DMS153 treated with DMSO at 0.1 percent for 48 hours (cell line): ENCODE results near the gene RPL37.
"Not testable (repeated sequence)": the region's sequence is repeated elsewhere in the genome, so short reads cannot be mapped to it uniquely, and the experiment has no call there.

Experiments
- DNase-seq: peaks from one replicate; lab custom pipeline; 2025; ENCODE audit not compliant: unreplicated experiment; lab: John Stamatoyannopoulos, UW

Gene RPL37

DNA sequence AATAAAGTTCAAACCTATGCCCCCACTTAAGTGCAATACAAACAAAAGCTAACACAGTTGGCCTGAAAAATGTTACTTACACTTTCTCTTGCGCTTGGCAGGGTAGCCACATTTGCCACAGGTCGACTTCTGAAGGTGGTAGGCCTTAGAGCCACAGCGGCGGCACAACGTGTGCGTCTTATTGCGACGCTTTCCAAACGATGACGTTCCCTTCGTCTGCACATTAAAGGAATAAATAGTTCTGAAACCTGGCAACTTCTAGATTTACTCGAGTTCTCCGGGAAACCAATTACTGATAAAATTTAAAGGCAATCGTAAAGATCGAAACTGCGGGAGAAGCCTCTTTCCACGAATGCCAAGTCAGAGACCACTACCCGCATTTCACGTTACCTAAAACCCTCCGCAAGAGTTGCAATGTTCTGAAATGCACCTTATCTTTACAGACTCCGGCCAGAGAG lies 602 bp downstream of the RPL37 start:
- DNase-seq: no peak

DNA sequence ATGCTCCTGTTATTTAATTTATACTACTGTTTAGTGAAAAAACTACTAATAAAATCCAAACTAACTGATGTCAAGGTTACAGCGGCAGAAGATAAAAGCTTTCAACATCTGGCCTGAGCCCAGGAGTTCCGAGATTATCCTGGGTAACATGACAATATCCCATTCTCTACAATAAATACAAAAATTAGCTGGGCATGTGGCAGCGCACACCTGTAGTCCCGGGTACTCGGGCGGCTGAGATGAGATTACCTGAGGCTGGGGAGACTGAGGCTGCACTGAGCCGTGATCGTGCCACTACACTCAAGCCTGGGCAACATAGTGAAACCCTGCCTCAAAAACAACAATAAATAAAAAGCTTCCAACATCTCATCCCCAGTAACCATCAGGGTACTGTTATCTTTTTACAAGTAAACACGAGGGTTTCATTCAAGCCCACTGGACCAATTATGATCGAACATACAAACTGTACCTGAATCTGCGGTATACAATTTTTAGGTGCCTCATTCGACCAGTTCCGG lies 1.3 kb downstream of the RPL37 start:
- DNase-seq: no peak

GRCh38 chr5:40832345-40832744 lies 2.7 kb downstream of the RPL37 start:
- no peak for DNase-seq

GRCh38 chr5:40831346-40832210 lies 3.4 kb downstream of the RPL37 start:
- no peak for DNase-seq

DNA sequence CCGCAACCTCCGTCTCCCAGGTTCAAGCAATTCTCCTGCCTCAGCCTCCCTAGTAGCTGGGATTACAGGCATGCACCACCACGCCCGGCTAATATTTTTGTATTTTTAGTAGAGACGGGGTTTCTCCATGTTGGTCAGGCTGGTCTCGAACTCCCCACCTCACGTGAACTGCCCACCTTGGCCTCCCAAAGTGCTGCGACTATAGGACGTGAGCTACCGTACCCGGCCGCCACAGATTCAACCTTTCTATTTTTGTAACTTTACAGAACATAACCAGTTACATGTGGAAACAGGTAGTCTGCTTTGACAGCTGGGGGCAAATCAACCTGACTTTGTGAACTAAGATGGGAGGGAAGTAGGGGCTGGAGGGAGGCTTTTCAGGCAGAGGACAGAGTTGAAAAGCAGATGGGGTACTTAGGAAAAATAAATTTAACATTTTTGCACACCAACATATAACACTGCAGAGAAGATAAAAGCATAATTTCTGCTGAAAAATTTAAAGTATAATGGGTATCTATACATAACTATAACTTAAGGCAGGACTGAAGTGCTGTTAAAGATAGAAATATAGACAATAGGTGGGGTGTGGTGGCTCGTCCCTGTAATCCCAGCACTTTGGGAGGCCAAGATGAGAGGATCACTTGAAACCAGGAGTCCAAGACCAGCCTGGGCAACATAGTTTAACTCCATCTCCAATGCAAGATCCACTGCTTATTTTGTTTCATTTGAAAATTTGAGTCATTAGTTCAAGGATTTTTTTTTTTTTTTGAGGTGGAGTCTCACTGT lies 5.1 kb downstream of the RPL37 start:
- DNase-seq: no peak

DNA sequence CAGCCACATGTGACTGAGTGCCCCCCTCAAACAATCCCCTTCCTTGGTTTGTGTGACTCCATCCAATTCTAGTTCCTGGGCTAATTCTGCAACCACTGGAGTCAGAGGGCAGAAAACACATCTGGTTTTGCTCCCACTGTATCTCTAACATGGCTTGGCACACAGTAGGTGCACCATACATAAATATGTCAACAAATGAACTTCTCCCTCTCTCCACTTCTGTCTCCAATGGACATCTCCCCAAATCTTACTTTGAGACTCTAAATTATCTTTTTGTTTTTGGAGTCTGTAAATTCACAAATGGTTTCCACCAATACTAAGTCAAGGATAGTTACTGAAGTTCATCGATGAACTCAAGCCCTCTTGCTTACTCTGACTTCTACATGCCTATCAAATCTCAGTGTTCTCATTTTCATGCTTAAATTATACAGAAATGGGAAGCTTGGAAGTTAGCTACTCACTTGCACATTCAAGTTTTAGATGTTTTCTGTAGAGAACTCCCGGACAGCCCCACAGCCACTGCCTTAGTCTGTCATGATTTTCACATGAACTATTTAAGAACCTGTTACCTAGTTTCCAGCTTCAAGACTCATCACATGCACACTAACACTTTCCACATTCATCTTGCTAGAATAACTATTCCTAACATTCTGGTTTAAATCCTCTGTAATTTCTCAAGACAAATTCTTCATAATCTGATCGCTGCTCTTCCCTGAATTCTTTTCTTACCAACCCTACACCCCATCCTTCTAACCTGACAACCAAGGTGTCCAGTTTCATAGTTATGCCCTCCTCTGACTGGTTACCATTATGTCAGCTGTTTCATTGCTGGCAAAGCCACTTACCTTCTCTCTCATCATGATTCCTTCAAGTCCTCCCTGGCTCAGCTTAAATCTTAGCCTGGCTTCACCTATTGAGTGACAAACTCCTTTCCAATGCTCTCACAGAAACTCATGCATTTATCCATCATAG lies 6.0 kb downstream of the RPL37 start:
- no peak for DNase-seq

DNA sequence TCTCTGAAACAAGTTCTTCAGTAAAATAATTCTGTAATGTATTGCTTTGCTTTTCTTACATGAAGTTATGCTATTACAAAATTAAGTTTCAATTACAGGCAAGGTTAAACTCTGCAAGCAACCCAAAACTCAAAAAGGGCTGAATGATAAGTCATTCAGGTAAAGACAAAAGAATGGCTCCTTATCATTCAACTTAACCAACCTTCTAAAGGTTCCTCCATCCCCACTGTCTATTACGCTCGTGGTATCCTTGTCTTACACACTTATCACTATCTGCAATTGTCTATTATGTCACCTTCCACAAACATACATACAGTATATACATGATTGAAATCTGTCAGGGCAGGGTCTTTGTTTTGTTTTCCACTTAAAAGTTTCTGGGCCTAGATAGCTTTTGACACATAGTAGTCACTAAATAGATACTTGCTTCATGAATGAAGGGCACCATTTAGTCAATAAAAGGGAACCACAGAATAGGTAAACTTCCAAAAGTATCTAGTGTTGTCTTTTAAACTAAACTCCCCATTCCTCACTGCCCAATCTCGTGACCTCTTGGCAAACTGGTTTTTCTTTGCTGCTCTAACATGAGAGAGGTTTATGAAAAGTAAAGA lies 6.9 kb downstream of the RPL37 start:
- DNase-seq: no peak

- DNase-seq: no peak
These were observed 7.6 kb downstream of the RPL37 start for GRCh38 chr5:40827188-40827977.

DNA sequence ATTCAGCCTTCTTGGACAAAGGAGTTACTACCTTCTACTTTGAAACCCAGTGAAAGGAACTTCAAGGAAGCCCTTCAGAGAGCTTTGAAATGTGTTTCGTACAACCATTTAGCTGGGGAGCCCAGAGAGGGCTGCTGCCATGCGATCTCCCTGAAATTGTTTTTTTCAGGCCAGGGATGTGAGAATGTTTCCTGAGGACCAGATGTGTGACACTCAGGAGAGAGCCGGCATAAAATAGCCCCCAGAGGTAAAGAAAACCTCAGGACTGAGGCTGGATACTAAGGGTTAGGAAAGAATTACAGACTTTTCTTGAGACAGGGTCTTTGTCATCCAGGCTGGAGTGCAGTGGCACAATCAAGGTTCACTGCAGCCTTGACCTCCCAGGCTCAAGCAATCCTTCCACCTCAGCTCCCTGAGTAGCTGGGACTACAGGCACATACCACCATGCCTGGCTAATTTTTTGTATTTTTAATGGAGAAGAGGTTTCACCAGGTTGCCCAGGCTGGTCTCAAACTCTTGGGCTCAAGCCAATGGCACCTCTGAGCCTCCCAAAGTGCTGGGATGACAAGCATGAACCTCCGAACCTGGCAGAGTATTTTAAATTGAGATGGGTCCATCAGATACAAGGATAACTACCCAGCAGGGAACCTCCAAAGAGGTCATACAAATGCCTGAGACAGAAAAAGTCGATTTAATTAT lies 8.4 kb downstream of the RPL37 start:
- DNase-seq: no peak

DNA sequence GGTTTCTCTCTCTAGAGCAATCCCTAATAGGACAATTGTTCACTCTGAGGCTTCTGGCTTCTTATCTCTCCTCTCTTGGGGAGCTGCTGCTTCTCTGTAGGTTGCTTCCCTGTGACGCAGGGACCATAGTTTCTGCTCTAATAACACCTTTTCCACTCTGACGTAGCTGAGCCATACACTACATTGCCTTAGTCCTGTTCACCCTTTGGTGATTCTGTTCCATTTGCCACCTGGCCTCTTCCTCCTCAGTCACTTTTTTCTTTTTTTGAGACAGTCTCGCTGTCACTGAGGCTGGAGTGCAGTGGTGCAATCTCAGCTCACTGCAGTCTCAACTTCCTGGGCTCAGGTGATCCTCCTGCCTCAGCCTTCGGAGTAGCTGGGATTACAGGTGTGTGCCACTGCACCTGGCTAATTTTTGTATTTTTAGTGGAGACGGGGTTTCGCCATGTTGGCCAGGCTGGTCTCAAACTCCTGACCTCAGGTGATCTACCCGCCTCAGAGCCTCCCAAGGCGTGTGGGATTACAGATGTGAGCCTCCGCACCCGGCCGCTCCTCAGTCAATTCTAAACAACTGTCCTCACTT lies 9.5 kb downstream of the RPL37 start:
- not testable (repeated sequence) for DNase-seq

DNA sequence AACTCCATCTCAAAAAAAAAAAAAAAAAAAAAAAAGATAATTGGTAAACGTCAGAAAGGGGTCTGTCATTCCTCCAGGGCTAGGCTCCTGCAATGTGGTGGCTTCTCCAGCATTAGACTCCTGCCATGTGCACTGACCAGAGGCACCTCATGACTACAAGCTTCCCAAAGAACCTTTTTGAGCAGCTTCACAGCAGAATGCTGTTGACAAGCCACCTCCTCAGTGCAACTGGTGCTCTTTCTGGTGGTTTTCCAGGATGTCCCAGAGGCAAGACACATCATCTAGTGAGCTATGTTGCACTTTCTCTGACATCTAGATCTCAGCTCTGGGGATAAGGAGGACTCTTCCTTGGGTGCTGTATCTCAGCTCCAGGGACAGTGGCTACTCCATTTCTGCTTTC lies 11.6 kb downstream of the RPL37 start:
- no peak for DNase-seq

DNA sequence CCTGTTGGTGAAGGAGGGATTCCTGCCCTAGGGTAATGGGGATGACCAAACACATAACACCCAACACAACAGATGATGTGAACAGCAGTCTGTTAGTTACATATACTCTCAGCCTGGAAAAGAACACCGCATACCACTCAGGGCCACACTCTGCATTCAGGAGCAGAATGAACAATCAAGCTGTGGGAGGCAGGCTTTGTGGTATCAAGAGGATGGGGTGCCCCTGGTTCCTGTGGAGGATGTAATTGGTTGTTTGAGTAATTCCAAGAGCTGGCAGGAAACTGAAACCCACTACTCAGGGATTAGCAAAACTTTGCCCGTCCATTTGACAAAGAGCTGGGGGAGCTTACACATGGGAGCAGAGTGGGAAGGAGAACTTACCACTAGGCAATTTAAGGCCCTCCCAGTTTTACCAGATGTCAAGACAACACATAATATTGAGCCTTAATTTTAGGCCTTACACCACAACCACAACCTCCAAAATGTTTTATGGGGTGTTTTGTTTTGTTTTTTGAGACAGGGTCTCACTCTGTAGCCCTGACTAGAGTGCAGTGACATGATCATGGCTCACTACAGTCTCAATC lies 21.2 kb downstream of the RPL37 start:
- DNase-seq: no peak

DNA sequence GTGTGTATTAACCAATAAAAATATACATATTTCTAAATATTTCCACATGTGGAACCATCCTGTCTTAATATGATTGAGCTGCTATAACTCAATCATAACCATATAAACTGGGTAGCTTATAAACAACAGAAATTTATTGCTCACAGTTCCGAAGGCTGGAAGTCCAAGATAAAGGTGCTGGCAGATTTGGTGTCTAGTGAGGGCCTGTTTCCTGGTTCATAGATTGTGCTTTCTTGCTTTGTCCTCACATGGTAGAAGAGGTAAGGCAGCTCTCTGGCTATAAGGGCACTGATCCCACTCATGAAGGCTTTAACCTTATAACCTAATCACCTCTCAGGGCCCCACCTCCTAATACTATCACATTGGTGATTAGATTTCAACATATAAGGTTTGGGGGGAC lies 22.9 kb downstream of the RPL37 start:
- no peak for DNase-seq

DNA sequence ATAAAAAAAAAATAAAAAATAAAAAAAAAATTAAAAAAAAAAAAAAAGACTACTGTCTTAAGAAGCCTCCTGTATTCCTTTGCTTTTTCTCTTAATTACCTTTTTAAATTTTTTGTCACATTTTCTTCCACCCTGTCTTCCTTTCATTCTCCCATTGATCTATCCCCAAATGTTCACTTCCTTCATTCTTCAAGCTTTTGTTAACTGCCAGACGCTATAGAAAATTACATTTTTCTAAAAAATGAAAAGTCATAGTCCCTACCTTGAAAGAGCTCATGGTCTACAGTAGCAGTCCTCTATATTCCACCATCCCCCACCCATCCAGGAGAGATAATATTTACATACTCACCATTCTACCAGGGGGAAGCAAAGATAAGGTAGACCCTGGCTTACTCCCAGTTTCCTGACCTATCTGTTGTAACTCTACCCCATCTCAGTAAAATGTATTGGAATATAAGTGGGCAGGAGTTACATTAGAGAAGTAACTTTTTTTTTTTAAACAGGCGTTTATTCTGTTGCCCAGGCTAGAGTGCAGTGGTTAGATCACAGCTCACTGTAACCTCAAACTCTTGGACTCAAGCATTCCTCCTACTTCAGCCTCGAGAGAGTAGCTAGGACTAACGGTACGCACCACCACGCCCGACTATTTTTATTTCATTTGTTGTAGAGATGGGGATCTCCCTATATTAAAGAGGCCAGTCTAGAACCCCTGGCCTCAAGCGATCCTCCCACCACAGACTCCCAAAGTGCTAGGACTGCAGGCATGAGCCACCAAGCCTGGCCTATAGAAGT lies 33.1 kb downstream of the RPL37 start:
- DNase-seq: no peak

- DNase-seq: no peak
These were observed 35.8 kb downstream of the RPL37 start for GRCh38 chr5:40799258-40799657.

- no peak for DNase-seq
These were observed 36.2 kb downstream of the RPL37 start for GRCh38 chr5:40798801-40799210.

GRCh38 chr5:40798012-40798800 lies 36.8 kb downstream of the RPL37 start, which contains the start of gene PRKAA1:
TSS of gene PRKAA1 (minus strand) at chr5:40798374. CDS start at chr5:40798189, 185 bp downstream.
- DNase-seq: peak; percentile 90
